HepG2 (cell line): ENCODE results near the gene PUS7. TPM values are rescaled to one million over a fixed set of nuclear protein-coding genes. Genes with fewer than 3 reads are reported as not detected.

Source experiments
- ATAC-seq: fragments of 200-7000 bp; cut with Tn5 transposase; 3 replicates; pipeline ENCODE4 v1.9.1; 2020; ENCODE audit warnings: mild to moderate bottlenecking, moderate library complexity
- BruUV-seq: library from RNA; stranded (reverse); fragments of 400-500 nt; replicated peaks from 2 replicates; lab custom pipeline; 2021; lab: Mats Ljungman, UMichigan
- CTCF ChIA-PET: fragments of 300-600 bp; formaldehyde crosslinking; extraction: SDS; loops from one replicate; lab custom pipeline; 2021; ENCODE audit warnings: low total read pairs, inconsistent platforms, low intra/inter-chr PET ratio; lab: Yijun Ruan, JAX
- POLR2A ChIA-PET: fragments of 350-600 bp; sonication (Branson Sonifier 250); formaldehyde crosslinking; loops from one replicate; lab custom pipeline; 2020; ENCODE audit warnings: antibody characterized with exemption, inconsistent platforms; lab: Yijun Ruan, JAX
- DNase-seq: peaks from one replicate; pipeline ENCODE4 v3.0.0-alpha.2; 2015; ENCODE audit warnings: low spot score
- FAIRE-seq: peaks from 3 replicates; lab custom pipeline; 2011; peaks lifted over from hg19 to GRCh38; lab: Jason Lieb, UNC
- H2AFZ ChIP-seq: one replicate; pipeline ENCODE4 v1.6.1; 2011; ENCODE audit warnings: low read length, inconsistent platforms
- H3K27ac ChIP-seq: fragments of 300-600 bp; 3 replicates; pipeline ENCODE4 v1.8.0; 2011; ENCODE audit warnings: mixed run types, mild to moderate bottlenecking, mixed read lengths, low read length, inconsistent platforms; ENCODE audit not compliant: insufficient read depth; ENCODE audit errors: extremely low read length
- H3K27me3 ChIP-seq, 2 experiments: fragments of 200-600 bp in 1 of 2; 2 replicates in 1 of 2; 3 replicates in 1 of 2; pipeline versions ENCODE4 v1.6.0 to v1.8.0; 2011; ENCODE audit warnings: low read length in 2 of 2, mild to moderate bottlenecking in 2 of 2, moderate library complexity in 2 of 2, inconsistent platforms in 1 of 2; ENCODE audit not compliant: insufficient read depth in 2 of 2, control insufficient read depth in 1 of 2
- H3K36me3 ChIP-seq, 2 experiments: fragments of 200-600 bp in 1 of 2; replicated peaks in 1 of 2; 2 replicates in 1 of 2; 3 replicates in 1 of 2; pipeline versions ENCODE4 v1.5.1 to v1.8.0; 2011; ENCODE audit warnings: low read length in 2 of 2, inconsistent platforms in 1 of 2; ENCODE audit not compliant: insufficient read depth in 2 of 2, control insufficient read depth in 1 of 2
- H3K4me1 ChIP-seq: 2 replicates; pipeline ENCODE4 v1.5.1; 2012; ENCODE audit warnings: low read length, inconsistent platforms; ENCODE audit not compliant: insufficient read depth
- H3K4me2 ChIP-seq: 2 replicates; pipeline ENCODE4 v1.6.0; 2011; ENCODE audit warnings: low read depth, low read length, inconsistent platforms
- H3K4me3 ChIP-seq, 3 experiments: fragments of 200-600 bp in 1 of 3; sonication (generic), shearing (Covaris generic) in 1 of 3; replicated peaks in 1 of 3; 2 replicates each; pipeline ENCODE4 v1.5.1; 2011 to 2016; ENCODE audit warnings: low read length in 3 of 3, inconsistent platforms in 2 of 3, low read depth in 2 of 3, mild to moderate bottlenecking in 2 of 3, control low read depth in 1 of 3, mixed read lengths in 1 of 3; ENCODE audit not compliant: insufficient read depth in 1 of 3
- H3K79me2 ChIP-seq: one replicate; pipeline ENCODE4 v1.6.1; 2011; ENCODE audit warnings: low read length, inconsistent platforms; ENCODE audit not compliant: insufficient read depth
- H3K9ac ChIP-seq: 2 replicates; pipeline ENCODE4 v1.6.0; 2011; ENCODE audit warnings: mild to moderate bottlenecking, low read depth, low read length, inconsistent platforms; ENCODE audit not compliant: insufficient read depth
- H3K9me3 ChIP-seq: 2 replicates; pipeline ENCODE4 v1.5.1; 2012; ENCODE audit warnings: mild to moderate bottlenecking, low read length
- H4K20me1 ChIP-seq: 2 replicates; pipeline ENCODE4 v1.6.0; 2011; ENCODE audit warnings: inconsistent platforms, mild to moderate bottlenecking, low read length, moderate library complexity; ENCODE audit not compliant: insufficient read depth
- E2F5 ChIP-seq: sonication (generic); formaldehyde crosslinking; conservative IDR thresholded peaks from 2 replicates; pipeline ENCODE4 v1.4.0; 2020; ENCODE audit warnings: missing genetic modification reagents
- GLMP ChIP-seq: sonication (generic); formaldehyde crosslinking; IDR thresholded peaks from 2 replicates; pipeline ENCODE4 v1.9.0; 2021; ENCODE audit warnings: missing genetic modification reagents, mild to moderate bottlenecking, borderline replicate concordance
- IRF2 ChIP-seq: IDR thresholded peaks from 2 replicates; pipeline ENCODE4 v1.6.1; 2018; ENCODE audit warnings: missing genetic modification reagents, missing compliant biosample characterization
- NR0B2 ChIP-seq: sonication (generic); formaldehyde crosslinking; IDR thresholded peaks from 2 replicates; pipeline ENCODE4 v1.4.0; 2020; ENCODE audit warnings: mild to moderate bottlenecking, missing genetic modification reagents
- SRSF1 ChIP-seq: fragments of 200-400 bp; formaldehyde crosslinking; optimal IDR thresholded peaks from 2 replicates; pipeline ENCODE3; 2017; ENCODE audit warnings: mild to moderate bottlenecking, low read depth, low read length, moderate library complexity
- ZBED4 ChIP-seq: sonication (generic); formaldehyde crosslinking; IDR thresholded peaks from 2 replicates; pipeline ENCODE4 v1.4.0; 2020; ENCODE audit warnings: missing genetic modification reagents, borderline replicate concordance
- ZC3H13 ChIP-seq: sonication (generic); formaldehyde crosslinking; IDR thresholded peaks from 2 replicates; pipeline ENCODE4 v1.8.1; 2023; ENCODE audit warnings: mild to moderate bottlenecking, missing genetic modification reagents, moderate library complexity
- ZMAT5 ChIP-seq: sonication (generic); formaldehyde crosslinking; IDR thresholded peaks from 2 replicates; pipeline ENCODE4 v1.5.0; 2020; ENCODE audit warnings: mild to moderate bottlenecking, low read depth, missing genetic modification reagents, borderline replicate concordance
- ZNF558 ChIP-seq: sonication (generic); formaldehyde crosslinking; IDR thresholded peaks from 2 replicates; pipeline ENCODE4 v1.9.0; 2022; ENCODE audit warnings: mild to moderate bottlenecking, missing genetic modification reagents, borderline replicate concordance
- ZNF768 ChIP-seq: sonication (generic); formaldehyde crosslinking; IDR thresholded peaks from 2 replicates; pipeline ENCODE4 v1.4.0; 2020; ENCODE audit warnings: missing genetic modification reagents
- WGBS: methylation state at CpG from one replicate; pipeline ENCODE4 v1.1.6; 2017; ENCODE audit warnings: low lambda C conversion rate; 5-methylcytosine and 5-hydroxymethylcytosine counted together
- in situ Hi-C: cut with HindIII; loops from 2 replicates; pipeline ENCODE4 v1.10.0; 2017; ENCODE audit warnings: low pct_unique_long_range_greater_than_20kb; ENCODE audit not compliant: extremely low pct_ligation_motif_present
- intact Hi-C: fragments of 100-400 bp; cut with micrococcal nuclease; formaldehyde crosslinking; loops from one replicate; pipeline ENCODE4 v1.10.0; 2022; ENCODE audit not compliant: unreplicated experiment
- polyA plus RNA-seq, 8 experiments: library from polyadenylated mRNA; depleted of rRNA in 3 of 8; stranded (reverse) in 7 of 8; unstranded in 1 of 8; fragments of >200 nt; fragmentation: Illumina TruSeq in 4 of 8; extraction: Trizol in 4 of 8; gene quantifications; 2 replicates each; pipeline versions ENCODE4 v1.2.1 to v1.2.3, GENCODE V29; 2011 to 2016; ENCODE audit warnings: low read depth in 4 of 8, missing spikeins in 1 of 8, mixed read lengths in 1 of 8; ENCODE audit not compliant: insufficient read depth in 1 of 8
- total RNA-seq, 5 experiments: library from RNA; depleted of rRNA; stranded (reverse); fragments of >200 nt; fragmentation: Illumina TruSeq; extraction: Trizol; gene quantifications; 2 replicates each; pipeline ENCODE4 v1.2.3, GENCODE V29; 2016; ENCODE audit warnings: low read depth in 1 of 5

The PUS7 gene
- total and polyA plus RNA-seq, 2 of the 13 experiments (the other 11 are each of a cell fraction or from before 2014, with no cell fraction given), result 14.4 to 41.2 TPM

GRCh38 chr7:105470846-105471245, 51.2 kb downstream of the PUS7 start (continued):
- TF ChIP-seq IRF2, result no peak
- TF ChIP-seq GLMP (CRISPR knock-in tag), result no peak

- ChIA-PET CTCF (no interaction called here), POLR2A (interaction anchor here (0.6 kb wide), 1 partner anchor 43 kb away, joined by 3 read pairs; no protein-coding TSS in a partner anchor)
- 97% methylated on average over 3 of the region's 3 CpGs for WGBS
- no peak overlapping the region for H2AFZ ChIP-seq
- no peak overlapping the region for H3K4me2 ChIP-seq
- no peaks in the 10 kb centered on the region for H4K20me1 ChIP-seq
- H3K27me3 ChIP-seq, result no peaks in the 10 kb centered on the region
- DNase-seq (no peak), ATAC-seq (no peak), FAIRE-seq (no peak)
- H3K4me3 ChIP-seq, result no peak overlapping the region
- intact Hi-C loops (no loop called here), in situ Hi-C loops (no loop called here)
- no peaks in the 10 kb centered on the region for H3K79me2 ChIP-seq
- TF ChIP-seq ZMAT5 (CRISPR knock-in tag) (no peak), ZNF558 (no peak), ZNF768 (CRISPR knock-in tag) (no peak), ZC3H13 (no peak), NR0B2 (CRISPR knock-in tag) (no peak), ZBED4 (CRISPR knock-in tag) (no peak), E2F5 (CRISPR knock-in tag) (no peak), SRSF1 (no peak)
- no peak overlapping the region for H3K27ac ChIP-seq
- no peak overlapping the region for H3K9ac ChIP-seq
- H3K36me3 ChIP-seq, result peaks cover 1 to 24% of the 10 kb centered on the region in 2 experiments; a peak in 4 of 5 replicates
- H3K9me3 ChIP-seq, result no peaks in the 10 kb centered on the region
- TSS peak; percentile 44 for BruUV-seq
- no peaks in the 10 kb centered on the region for H3K4me1 ChIP-seq
These were observed 52.0 kb downstream of the PUS7 start for GRCh38 chr7:105470090-105470489.
